MV-4-11 (cell line): Measurements from ENCODE around the gene WIPF1.

ENCODE experiments used
- DNase-seq: peaks from one replicate; lab custom pipeline; 2025; lab: John Stamatoyannopoulos, UW

WIPF1 gene

DNA sequence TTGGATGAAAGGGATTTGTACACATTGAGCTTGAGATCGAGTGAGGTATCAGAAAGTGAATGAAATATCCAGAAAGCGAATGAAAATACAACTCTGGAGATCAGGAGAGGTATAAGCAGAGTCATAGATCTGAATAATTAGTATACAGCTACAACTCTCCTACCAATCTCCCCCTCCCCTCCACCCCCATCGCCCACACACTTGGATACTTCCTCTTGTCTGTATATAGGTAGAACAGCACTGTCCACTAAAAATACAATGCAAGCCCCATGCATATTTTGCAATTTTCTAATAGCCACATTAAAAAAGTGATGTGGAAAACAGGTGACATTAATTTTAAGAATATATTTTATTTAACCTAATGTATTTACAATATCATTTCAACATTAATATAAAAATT is 23.7 kb upstream of the WIPF1 start:
- no peak for DNase-seq

DNA sequence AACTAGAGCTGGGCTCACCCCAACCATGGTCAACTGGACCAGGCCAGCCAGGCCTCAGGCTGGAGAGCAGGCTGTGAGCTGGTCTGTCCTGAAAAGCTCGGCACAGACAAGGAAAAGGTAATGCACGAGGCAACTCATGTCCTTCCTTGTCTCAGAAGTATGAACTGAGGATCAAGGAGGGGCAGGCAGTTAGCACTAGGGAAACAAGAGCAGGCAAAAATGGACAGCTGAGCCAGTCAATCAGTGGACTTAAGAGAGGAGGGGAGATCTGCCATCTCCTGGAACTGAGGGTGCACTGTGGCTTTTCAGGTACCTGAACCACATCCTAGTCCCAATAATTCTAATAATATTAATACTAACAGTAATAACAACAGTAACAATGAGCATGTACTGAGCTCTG is 20.6 kb upstream of the WIPF1 start:
- no peak for DNase-seq

DNA sequence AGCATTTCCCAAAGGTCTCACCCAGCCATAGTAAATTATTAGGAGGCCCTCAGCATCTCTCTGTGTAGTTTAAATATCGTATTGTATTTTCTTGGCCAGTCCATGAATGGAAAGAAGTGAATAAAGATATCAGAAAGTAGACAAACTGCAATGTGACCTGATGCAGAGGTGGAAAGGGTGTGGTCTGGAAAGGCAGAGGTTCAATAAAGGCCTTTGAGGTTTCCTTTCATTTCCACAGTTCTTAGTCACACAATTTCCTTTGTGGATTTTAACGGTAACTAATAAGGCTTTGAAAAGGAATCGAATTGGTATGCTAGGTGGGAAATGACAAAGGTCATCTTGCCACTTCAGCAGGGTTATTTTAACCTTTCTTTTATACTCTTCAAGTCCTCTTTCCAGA is 20.1 kb upstream of the WIPF1 start:
- no peak for DNase-seq

DNA sequence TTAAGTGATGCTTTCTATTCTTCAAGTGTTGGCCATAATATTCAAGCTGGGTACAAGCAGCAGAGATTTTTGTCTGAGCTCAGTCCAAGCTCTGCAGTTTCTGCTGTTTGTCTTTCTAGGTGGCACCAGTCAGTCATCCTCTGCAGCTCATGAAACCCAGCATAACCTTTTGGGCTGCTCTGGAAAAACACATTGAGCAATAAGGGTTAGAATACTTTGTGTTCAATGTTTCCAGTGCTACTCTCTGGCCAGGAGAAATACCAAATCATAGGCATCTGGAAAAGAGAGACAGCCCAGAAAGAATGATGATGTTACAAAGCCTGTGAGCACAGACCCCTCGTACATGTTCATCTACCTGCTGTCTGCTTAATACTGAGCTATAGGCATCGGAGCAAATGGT is 19.5 kb upstream of the WIPF1 start:
- DNase-seq, result no peak

DNA sequence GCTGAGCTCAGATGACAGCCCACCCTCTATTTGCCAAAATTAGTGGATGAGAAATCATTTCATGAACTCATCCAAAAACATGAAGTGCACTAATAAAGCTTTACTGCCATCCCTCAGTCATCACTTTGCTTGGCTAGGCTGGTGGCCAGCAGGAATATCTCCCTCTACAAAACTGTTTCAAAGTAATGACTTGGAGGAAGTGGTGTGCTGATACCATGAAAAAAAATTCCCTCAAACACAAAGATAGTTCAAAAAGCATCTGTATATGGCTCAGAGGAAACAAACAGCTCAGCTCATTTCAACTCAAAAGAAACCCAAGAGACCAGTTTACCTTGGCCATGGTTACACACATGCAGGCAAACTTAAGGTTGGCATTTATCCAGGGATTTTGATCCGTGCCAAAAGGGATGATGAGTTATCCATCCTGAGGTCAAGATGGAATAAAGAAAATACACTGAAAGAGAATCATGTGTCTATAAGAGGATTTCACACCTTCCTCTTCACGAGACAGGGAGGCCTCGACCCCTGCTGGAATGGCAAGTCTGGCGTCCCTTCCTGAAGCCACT is 18.4 kb upstream of the WIPF1 start:
- DNase-seq, result no peak

DNA sequence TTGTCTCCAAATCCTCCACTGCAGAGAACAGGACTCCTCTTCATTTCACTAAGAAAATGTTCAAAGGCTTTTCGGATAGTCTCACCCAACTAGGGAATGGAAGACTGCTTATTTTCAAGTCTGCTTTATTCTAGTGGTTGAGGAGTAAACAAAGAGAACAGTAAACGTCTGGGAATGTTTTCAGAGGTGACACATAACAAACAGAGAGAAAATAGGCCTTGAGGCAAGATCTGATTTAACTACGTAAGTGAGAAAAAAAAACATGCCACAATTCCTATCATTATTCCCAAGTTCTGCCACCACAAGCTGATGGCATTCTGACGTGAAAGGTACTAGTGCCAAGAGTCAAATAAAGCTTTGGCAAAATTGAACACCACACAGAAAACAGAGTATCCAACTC is 16.7 kb upstream of the WIPF1 start:
- no peak for DNase-seq

DNA sequence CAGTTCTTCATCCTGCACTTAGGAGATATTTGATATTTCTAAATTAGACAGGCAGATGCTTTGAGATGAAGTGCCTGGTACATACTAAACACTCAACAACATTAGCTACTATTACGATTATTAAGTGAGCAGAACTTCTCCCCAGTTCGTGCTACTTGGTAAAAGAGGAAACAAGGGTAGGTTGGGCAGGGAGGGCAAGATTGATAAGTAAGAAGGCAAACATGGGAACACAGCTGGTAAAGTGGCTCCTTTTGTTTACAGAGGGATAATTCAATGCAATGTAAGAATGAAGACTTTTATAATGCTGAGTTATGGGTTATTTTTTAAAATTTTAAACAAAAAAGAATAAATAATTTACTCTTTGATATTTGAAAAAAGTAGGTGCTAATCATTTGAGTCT is 15.9 kb upstream of the WIPF1 start:
- no peak for DNase-seq

DNA sequence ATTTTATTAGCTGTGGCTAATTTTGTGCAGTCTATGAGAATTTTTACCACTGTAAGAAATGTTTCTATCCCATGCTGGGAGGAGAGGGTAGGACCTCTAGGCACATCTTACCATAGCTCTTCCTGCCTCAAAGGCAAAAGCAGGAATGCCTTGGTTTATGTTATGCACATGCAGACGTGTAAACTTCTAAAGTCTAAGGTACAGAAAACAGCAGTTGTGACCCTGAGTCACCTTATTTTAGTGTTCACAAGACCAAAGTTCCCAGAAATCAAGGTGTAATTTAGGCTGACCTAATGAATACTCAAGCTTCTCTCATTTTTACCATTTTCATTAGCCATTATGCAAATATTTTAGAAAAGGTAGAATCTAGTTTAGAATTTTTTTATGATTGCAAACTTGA is 15.4 kb upstream of the WIPF1 start:
- DNase-seq, result no peak

DNA sequence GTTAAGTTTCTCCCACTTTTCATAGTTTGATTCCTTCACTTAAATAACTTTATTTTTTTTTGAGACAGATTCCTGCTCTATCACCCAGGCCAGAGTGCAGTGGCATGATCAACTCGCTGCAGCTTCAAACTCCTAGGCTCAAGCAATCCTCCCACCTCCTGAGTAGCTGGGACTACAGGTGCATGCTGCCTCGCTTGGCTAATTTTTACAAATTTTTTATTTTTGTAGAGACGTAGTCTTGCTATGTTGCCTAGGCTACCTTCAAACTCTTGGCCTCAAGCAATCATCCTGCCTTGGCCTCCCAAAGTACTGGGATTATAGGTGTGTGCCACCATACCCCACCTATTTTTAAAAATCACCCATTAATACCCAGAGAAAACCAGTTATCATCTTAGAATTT is 14.2 kb upstream of the WIPF1 start:
- no peak for DNase-seq

DNA sequence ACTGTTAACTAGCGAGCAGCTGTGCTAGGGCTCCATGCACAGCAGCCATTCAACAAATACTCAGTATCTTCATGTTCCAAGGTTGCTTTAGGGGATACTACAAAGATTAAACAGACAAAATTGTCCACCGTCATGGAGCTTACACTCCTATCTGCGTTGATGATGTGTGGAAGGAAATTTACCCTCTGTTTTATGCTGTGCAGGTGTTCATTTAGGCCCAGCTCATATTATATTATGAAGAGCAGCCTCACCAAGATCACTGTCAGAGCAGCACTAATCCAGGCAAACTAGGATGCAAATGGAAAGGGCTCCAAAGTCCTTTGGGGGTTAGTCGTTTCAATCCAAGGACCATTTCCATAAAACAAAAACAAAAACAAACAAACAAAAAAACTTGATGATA is 13.4 kb upstream of the WIPF1 start:
- no peak for DNase-seq

DNA sequence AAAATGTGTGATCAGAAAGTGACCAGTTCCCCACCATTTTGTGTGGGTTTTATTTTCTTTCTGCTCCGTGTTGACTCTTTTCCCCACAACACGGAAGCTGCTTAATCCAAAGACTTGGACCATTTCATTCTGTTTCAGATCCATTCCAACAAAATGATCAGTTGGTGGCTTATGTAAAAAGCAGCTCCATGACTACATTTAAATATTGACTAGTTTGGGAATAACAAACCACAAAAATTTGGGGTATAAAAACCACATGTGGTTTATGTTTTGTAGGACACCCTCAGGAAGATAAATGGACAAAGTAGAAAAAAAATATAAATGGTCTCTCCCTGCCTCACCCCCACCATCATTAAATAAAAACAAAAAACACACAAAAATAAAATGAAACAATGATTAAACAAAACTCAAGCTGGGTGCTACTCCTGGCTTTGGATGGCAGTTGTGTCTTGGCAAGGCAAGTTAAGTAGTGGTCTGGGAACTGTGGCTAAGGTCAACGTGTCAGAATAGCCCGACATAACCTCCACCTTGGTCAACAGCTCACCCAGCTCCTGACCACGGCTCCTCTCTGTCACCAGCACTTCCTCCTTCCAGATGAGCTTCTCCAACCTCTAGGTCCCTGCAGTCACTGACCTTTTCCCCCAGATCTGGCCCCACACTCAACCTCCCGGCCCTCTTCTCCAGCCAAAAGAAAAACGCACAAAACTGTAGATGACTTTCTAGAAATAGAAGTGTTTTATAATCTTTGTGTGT is 12.8 kb upstream of the WIPF1 start:
- DNase-seq, result peak; percentile 79

DNA sequence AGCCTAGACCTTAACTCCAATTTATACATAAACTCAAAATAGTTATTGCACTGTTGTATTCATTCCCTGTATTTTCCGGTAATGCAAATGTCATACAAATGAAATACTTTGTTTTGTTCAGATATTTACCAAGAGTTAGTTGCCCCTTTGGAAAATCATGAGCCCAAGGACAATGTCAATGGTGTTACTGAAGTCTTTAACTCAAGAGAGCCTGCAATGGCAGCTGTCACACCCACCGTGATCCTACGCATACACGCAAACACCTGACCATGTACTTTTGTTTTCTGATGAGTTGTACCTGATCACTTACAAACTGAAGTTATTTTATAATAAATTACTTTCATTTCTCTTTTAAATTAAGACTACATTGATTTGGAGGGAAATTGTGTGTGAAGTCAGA is 11.7 kb upstream of the WIPF1 start:
- no peak for DNase-seq

DNA sequence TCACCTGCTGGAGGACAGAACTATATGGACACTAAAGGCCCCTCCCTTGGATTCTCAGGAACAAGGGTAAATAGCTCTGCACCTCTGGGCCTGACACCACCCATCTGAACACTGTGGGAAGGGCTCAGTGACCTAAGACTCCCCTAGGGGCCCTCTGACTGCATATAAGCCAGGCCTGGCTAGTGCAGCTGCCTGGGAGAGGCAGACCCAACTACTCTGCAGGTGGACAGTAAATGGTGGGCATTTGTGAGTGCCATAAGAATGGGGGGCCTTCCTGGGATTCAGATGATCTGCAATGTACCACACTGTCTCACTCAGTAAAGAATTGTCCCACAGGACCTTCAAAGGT is 11.2 kb upstream of the WIPF1 start:
- DNase-seq, result no peak

DNA sequence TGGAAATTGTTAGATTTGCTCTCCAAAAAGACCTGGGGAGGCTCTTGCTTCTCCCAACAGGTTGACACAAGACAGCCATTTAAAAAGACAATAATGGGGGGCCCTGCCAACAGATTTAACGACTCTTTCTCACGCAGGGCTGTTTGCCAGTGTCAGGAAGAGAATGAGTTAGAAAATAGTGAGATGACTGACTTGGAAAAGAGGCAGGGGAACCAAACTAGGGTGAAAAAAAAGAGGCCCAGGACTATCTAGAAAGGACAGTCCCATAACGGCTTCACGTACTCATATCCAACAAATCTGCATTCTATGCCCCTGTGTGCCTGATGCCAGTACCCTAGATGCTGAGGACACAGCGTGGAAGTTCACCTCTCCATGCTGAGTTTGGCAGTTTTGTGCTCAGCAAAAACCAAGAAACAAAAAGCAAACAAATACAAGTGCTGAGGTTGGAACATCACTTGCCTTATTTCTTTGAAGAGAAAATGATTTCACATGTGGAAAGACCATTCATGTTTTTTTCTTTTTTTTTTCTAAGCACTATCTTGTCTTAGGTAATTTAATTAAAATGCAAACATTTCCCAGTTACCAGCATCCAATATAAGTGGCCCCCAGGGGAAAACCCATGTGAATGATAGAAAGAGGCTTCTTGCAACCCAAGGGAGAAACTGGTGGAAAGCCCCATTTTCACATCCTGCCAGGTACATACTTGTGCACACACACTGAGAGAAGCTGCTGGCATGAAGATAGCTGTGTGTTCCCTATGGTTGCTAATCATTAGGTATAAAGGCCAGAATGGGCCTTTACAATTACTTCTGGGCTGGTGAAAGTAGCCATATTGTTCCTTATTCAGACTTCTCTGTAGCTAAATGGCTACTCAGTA is 10.6 kb upstream of the WIPF1 start:
- DNase-seq, result no peak

DNA sequence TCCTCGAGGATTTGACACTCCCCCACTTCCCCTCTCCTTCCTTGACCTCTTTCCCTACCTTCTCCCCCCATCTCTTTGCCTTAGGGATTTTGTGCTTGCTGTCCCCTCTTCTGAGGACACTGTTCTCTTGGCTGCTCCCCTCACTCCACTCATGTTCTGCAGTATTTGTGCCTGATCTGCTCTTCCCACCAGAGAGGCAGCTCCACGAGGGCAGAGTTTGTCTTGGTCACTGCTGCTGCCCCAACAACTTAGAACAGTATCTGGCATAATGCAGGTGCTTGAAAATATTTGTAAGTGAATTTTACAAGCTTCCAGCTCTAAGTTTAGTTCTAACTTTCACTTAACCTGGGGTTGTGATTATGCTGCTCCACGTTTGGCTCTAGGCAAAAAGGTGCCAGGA is 10.0 kb upstream of the WIPF1 start:
- DNase-seq, result no peak

DNA sequence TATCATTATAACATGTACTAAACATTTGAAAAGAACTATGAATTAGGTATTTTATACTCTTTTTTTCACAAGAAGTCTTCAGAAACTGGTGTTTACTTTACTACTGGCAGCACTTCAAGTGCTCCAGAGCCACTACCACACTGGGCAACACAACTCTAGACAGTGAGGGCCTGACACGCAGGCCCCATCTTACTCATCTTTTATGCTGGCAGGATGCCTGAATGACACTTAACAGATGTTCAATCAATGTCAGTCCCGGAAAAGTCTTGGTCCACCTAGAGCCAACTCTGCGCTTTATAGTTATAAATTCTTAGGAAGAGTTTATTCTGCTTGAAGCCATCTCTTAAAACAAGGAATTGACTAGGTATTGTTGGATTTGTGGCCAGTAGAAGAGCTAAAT is 8.7 kb upstream of the WIPF1 start:
- DNase-seq, result no peak

DNA sequence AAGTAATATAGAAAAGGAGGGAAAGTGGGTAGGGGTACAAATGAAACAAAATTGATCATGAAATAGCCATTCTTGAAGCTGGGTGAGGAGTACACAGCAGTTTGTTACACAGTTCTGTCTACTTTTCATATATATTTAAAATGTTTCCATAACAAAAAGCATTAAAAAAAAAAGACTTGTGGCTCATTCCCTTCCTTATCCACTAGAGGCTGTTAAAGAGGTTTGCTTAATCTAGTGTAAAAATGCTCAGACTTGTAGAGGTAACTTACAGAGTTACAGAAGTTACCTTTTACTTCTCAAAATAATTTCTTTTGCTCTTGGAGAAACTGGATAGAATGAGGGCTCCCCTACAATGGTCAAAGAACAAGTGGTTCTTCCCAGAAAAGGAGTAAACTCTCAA is 8.1 kb upstream of the WIPF1 start:
- peak; percentile 25 for DNase-seq

DNA sequence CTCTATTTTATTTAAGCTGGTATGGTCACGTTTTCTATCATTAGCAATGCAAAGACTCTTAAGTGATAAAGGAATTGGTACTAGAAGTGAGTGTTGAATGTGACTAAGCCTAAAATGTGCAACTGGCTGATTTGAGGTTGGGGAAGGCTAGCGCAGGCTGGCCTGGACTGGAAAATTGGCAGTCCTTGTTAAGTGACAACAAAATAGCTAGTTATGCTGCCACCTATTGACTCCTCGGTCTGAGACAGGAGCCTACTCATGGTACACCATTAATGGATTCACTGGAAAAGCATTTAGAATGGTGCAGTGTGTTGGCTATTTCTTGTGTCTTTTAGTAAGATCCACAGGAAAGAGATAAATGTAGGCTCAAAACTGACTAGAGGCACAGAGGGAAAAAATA is 5.7 kb upstream of the WIPF1 start:
- peak; percentile 66 for DNase-seq

DNA sequence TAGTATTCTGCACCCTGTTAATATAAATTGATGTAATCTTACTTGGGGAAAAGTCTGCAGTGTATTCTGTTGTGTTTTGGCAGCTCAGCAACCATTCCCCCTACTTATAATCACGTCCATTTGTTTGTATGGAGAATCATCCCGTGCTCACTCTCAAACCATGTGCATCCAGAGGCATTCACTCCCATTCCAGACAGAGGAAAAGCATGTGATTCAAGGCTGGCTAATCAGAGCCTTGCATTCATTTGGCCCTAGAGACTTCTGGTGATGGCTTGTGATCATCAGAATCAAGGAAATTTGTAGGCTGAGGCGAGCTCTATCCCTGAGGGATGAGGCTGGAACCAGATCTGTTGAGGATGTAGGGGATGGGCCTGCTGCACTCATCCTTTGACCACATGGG is 5.1 kb upstream of the WIPF1 start:
- no peak for DNase-seq

DNA sequence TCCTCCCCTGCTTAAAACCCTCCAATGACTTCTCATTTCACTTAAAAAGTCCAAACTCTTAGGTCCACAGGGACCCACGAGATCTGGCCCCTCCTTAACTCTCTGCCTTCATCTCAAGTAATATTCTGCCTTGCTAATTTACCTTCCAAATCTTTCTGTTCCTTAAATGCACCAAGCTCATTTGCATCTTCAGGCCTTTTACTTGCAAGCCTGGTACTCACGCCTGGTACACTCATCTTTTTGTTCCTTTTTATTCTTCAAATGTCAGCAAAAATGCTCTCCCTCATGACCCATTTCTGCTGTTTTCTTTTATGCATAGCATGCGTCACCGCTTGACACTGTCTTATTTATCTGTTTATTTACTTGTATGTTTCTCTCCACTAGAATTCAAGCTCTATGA is 2.7 kb upstream of the WIPF1 start:
- peak; percentile 9 for DNase-seq

DNA sequence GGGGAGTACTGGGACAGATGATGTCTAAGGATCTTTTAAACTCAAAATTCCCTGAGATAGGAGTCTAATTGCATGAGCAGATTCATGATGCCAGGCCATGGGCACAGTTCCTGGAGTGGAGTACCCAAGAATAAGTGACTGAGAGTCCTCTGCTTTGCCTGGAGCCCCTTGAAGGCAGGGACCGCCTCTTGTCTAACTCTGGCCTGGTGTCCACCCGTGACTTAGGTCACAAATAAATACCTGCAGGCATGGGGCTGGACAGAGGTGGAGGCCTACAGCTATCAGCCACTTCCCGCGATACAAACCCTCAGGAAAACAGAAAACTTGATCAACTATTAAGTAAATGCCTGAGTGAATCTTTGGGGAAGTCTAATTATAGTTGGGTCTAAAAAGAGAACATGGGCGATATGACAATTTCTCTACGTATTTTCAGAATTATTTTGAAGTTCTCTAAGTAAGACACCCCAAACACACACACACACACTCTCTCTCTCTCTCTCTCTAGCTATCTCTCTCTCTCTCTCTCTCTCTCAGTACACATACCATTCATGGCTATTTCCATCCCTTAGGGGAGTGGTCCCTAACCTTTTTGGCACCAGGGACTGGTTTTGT is 1.8 kb upstream of the WIPF1 start:
- DNase-seq, result no peak

DNA sequence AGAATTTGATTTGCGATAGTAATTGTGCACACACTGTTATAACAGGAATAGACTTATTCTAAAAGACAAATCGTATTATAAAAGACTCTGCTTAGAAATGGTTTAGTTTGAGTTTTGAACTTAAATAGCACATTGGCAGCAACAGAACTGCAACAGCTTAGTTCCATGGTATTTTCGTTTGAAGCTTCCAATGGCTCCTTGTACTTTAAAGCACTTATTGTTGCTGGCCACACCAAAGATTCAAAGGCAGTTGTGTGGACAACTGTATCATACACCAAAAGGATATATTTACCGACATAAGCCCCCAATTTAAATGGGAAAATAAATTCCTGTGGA is 627 bp downstream of the WIPF1 start:
- peak; percentile 23 for DNase-seq

DNA sequence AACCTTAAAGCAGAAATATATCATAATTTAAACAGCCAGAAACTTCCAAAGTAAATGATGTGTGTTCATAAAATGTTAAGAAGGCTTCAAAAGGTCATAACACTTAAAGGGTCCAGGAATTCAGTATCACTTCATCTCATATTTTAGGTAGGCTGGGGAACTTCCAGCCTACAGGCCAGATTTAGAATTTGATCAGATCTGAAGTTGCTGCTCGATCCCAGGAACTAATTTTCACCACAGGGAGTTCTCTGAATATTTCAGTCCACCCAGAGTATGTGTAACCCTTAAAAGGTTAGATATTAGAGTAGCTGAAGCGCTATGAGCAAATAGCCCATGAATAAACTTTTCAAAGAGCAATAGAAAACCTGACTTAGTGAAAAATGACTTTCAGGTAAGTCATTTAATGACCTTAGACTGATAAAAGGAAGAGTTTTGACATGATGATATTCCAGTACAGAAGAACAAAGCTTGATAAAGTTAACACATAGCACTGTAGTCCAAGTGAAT is 1.7 kb downstream of the WIPF1 start:
- DNase-seq, result no peak
